HEK293 (cell line): Measurements from ENCODE around the gene ABHD13.

Experiments used
- CTCF ChIA-PET: fragments of 350-600 bp; formaldehyde crosslinking; extraction: SDS; loops from one replicate; lab custom pipeline; 2021; ENCODE audit warnings: antibody characterized with exemption; lab: Yijun Ruan, JAX
- POLR2A ChIA-PET: fragments of 300-600 bp; formaldehyde crosslinking; extraction: SDS; loops from one replicate; lab custom pipeline; 2020; ENCODE audit warnings: antibody characterized with exemption, inconsistent platforms; lab: Yijun Ruan, JAX
- H3K27ac ChIP-seq: fragments of 200-500 bp; sonication (Bioruptor generic); 2 replicates; pipeline ENCODE4 v1.5.1; 2014; ENCODE audit warnings: low read depth, low read length, control low read depth, inconsistent platforms; ENCODE audit errors: extremely low read depth
- H3K36me3 ChIP-seq, 2 experiments: fragments of 200-500 bp in 1 of 2; sonication (Bioruptor generic) in 1 of 2; 1 replicate in 1 of 2; 2 replicates in 1 of 2; pipeline ENCODE4 v1.5.1; 2014 to 2017; ENCODE audit warnings: inconsistent platforms in 2 of 2, low read length in 2 of 2; ENCODE audit not compliant: control insufficient read depth in 2 of 2, insufficient read depth in 1 of 2
- H3K4me1 ChIP-seq: fragments of 200-500 bp; sonication (Bioruptor generic); 2 replicates; pipeline ENCODE4 v1.5.1; 2014; ENCODE audit warnings: mild to moderate bottlenecking, low read length, inconsistent platforms; ENCODE audit not compliant: control insufficient read depth, insufficient read depth
- H3K4me3 ChIP-seq: 2 replicates; pipeline ENCODE4 v1.5.1; 2011; ENCODE audit warnings: low read depth, mild to moderate bottlenecking, control low read depth, low read length, moderate library complexity
- H3K9me3 ChIP-seq: fragments of 200-500 bp; sonication (Bioruptor generic); 2 replicates; pipeline ENCODE4 v1.5.1; 2014; ENCODE audit warnings: low read depth, low read length, inconsistent platforms; ENCODE audit not compliant: control insufficient read depth, insufficient read depth
- HOXC10 ChIP-seq: sonication (generic); formaldehyde crosslinking; IDR thresholded peaks from 2 replicates; pipeline ENCODE4 v1.8.1; 2023; ENCODE audit warnings: mild to moderate bottlenecking, missing genetic modification reagents
- MYNN ChIP-seq: fragments of 450-650 bp; formaldehyde crosslinking; IDR thresholded peaks from 2 replicates; pipeline ENCODE4 v1.5.1; 2016; ENCODE audit warnings: missing biosample characterization, missing genetic modification characterization, borderline replicate concordance
- PBX3 ChIP-seq: sonication (generic); formaldehyde crosslinking; IDR thresholded peaks from 2 replicates; pipeline ENCODE4 v1.8.1; 2022; ENCODE audit warnings: mild to moderate bottlenecking, moderate library complexity, missing genetic modification reagents
- SCRT2 ChIP-seq: fragments of 450-650 bp; formaldehyde crosslinking; IDR thresholded peaks from 2 replicates; pipeline ENCODE4 v1.5.1; 2016; ENCODE audit warnings: missing biosample characterization, missing genetic modification characterization
- ZEB2 ChIP-seq: fragments of 450-650 bp; formaldehyde crosslinking; IDR thresholded peaks from 2 replicates; pipeline ENCODE4 v1.5.1; 2016; ENCODE audit warnings: missing biosample characterization, missing genetic modification characterization
- ZIC2 ChIP-seq: fragments of 450-650 bp; formaldehyde crosslinking; IDR thresholded peaks from 2 replicates; pipeline ENCODE4 v1.5.1; 2016; ENCODE audit warnings: missing biosample characterization, missing genetic modification characterization
- ZNF155 ChIP-seq: fragments of 450-650 bp; formaldehyde crosslinking; IDR thresholded peaks from 2 replicates; pipeline ENCODE4 v1.5.1; 2016; ENCODE audit warnings: missing biosample characterization, missing genetic modification characterization
- ZNF16 ChIP-seq: fragments of 450-650 bp; formaldehyde crosslinking; IDR thresholded peaks from 2 replicates; pipeline ENCODE4 v1.5.1; 2016; ENCODE audit warnings: low read depth, missing biosample characterization, missing genetic modification characterization
- ZNF404 ChIP-seq: fragments of 450-650 bp; formaldehyde crosslinking; IDR thresholded peaks from 2 replicates; pipeline ENCODE4 v1.5.1; 2017; ENCODE audit warnings: missing biosample characterization, missing genetic modification characterization
- ZNF423 ChIP-seq: fragments of 450-650 bp; formaldehyde crosslinking; IDR thresholded peaks from 2 replicates; pipeline ENCODE4 v1.5.1; 2016; ENCODE audit warnings: missing biosample characterization, missing genetic modification characterization
- ZNF473 ChIP-seq: fragments of 450-650 bp; formaldehyde crosslinking; IDR thresholded peaks from 2 replicates; pipeline ENCODE4 v1.5.1; 2017; ENCODE audit warnings: missing biosample characterization, missing genetic modification characterization
- ZNF747 ChIP-seq: fragments of 450-650 bp; formaldehyde crosslinking; IDR thresholded peaks from 2 replicates; pipeline ENCODE4 v1.5.1; 2016; ENCODE audit warnings: missing biosample characterization, missing genetic modification characterization
- ZSCAN18 ChIP-seq: fragments of 450-650 bp; formaldehyde crosslinking; IDR thresholded peaks from 2 replicates; pipeline ENCODE4 v1.5.1; 2016; ENCODE audit warnings: missing biosample characterization, missing genetic modification characterization
- ZSCAN30 ChIP-seq: fragments of 450-650 bp; IDR thresholded peaks from 2 replicates; pipeline ENCODE4 v1.5.1; 2018; ENCODE audit warnings: missing biosample characterization, mild to moderate bottlenecking, missing genetic modification characterization, moderate library complexity
- TF ChIP-seq, protein P1 (sequence below): fragments of 450-650 bp; formaldehyde crosslinking; IDR thresholded peaks from 2 replicates; pipeline ENCODE4 v1.5.1; 2016; ENCODE audit warnings: missing biosample characterization, missing genetic modification characterization, borderline replicate concordance
- TF ChIP-seq, protein P2 (sequence below): fragments of 450-650 bp; formaldehyde crosslinking; IDR thresholded peaks from 2 replicates; pipeline ENCODE4 v1.5.1; 2016; ENCODE audit warnings: missing biosample characterization, missing genetic modification characterization

The ABHD13 gene

GRCh38 chr13:108220041-108220440 lies 1.8 kb downstream of the ABHD13 start:
- Histone ChIP-seq H3K4me1 (peaks cover 5% of the 10 kb centered on the region; the same call in 1 of the 2 replicates), H3K4me3 (no peak overlapping the region), H3K27ac (no peak overlapping the region), H3K9me3 (no peaks in the 10 kb centered on the region), H3K36me3 (no peaks in the 10 kb centered on the region)
- POLR2A ChIA-PET = no interaction called here
- CTCF ChIA-PET = no interaction called here
- TF ChIP-seq SCRT2 (tag by site-specific recombination) (peak; percentile 83), ZNF747 (tag by site-specific recombination) (no peak)

DNA sequence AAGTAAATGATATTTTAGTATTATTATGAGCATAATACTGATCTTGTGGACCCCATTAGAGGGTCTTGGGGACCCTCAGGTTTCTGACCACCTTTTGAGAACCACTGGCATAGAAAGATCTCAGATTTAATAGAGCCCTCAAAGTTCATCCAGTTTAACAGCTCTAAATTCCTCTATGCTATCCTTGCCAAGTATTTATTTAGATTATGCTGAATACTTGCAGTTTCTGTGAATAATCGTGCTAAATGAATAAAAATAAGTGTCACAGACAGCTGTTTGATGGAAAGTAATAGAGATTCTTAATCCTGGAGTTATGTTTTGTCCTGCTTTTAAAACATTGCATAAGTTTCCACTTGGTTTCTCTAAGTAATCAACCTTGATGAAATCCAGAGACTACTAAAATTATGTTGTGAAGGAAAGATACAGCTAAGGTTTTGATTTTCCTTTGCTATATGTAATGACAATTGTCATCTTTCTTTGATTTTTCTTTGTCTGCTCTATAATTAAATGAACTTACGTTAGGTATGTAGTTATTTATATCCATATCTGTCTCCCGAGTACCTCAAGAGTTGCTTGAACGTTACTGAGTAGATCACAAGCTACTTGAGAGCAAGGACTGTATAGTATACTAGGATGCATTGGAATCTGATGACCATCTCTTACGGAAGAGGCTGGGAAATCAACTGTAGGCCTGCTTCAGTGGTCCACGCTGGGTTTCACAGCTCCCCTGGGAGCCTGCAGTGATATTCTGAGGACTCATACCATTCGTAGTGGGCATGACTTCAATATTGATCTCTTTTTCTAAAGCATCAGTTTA lies 5.7 kb downstream of the ABHD13 start:
- ChIA-PET POLR2A (no interaction called here), CTCF (interaction anchor here (0.5 kb wide), 1 partner anchor 12 kb away, joined by 3 read pairs; no protein-coding TSS in a partner anchor)
- Histone ChIP-seq H3K9me3 (no peaks in the 10 kb centered on the region), H3K4me3 (no peak overlapping the region), H3K27ac (no peak overlapping the region), H3K4me1 (peaks cover 11% of the 10 kb centered on the region), H3K36me3 (no peaks in the 10 kb centered on the region)
- TF ChIP-seq ZSCAN18 (tag by site-specific recombination) = no peak
- no peak for TF ChIP-seq ZEB2 (tag by site-specific recombination)
- TF ChIP-seq, protein P1, sequence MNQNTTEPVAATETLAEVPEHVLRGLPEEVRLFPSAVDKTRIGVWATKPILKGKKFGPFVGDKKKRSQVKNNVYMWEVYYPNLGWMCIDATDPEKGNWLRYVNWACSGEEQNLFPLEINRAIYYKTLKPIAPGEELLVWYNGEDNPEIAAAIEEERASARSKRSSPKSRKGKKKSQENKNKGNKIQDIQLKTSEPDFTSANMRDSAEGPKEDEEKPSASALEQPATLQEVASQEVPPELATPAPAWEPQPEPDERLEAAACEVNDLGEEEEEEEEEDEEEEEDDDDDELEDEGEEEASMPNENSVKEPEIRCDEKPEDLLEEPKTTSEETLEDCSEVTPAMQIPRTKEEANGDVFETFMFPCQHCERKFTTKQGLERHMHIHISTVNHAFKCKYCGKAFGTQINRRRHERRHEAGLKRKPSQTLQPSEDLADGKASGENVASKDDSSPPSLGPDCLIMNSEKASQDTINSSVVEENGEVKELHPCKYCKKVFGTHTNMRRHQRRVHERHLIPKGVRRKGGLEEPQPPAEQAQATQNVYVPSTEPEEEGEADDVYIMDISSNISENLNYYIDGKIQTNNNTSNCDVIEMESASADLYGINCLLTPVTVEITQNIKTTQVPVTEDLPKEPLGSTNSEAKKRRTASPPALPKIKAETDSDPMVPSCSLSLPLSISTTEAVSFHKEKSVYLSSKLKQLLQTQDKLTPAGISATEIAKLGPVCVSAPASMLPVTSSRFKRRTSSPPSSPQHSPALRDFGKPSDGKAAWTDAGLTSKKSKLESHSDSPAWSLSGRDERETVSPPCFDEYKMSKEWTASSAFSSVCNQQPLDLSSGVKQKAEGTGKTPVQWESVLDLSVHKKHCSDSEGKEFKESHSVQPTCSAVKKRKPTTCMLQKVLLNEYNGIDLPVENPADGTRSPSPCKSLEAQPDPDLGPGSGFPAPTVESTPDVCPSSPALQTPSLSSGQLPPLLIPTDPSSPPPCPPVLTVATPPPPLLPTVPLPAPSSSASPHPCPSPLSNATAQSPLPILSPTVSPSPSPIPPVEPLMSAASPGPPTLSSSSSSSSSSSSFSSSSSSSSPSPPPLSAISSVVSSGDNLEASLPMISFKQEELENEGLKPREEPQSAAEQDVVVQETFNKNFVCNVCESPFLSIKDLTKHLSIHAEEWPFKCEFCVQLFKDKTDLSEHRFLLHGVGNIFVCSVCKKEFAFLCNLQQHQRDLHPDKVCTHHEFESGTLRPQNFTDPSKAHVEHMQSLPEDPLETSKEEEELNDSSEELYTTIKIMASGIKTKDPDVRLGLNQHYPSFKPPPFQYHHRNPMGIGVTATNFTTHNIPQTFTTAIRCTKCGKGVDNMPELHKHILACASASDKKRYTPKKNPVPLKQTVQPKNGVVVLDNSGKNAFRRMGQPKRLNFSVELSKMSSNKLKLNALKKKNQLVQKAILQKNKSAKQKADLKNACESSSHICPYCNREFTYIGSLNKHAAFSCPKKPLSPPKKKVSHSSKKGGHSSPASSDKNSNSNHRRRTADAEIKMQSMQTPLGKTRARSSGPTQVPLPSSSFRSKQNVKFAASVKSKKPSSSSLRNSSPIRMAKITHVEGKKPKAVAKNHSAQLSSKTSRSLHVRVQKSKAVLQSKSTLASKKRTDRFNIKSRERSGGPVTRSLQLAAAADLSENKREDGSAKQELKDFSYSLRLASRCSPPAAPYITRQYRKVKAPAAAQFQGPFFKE = no peak
- TF ChIP-seq MYNN (tag by site-specific recombination) = no peak

GRCh38 chr13:108225440-108225839 lies 7.2 kb downstream of the ABHD13 start:
- peaks cover 6% of the 10 kb centered on the region; the same call in 1 of the 2 replicates for H3K4me1 ChIP-seq
- H3K36me3 ChIP-seq = peaks cover 0 to 5% of the 10 kb centered on the region in 2 experiments; a peak in 1 of 3 replicates
- H3K4me3 ChIP-seq = no peak overlapping the region
- ChIA-PET CTCF (interaction anchor here (0.5 kb wide), 1 partner anchor 22 kb away, joined by 3 read pairs; no protein-coding TSS in a partner anchor), POLR2A (no interaction called here)
- H3K9me3 ChIP-seq = no peaks in the 10 kb centered on the region
- H3K27ac ChIP-seq = no peak overlapping the region
- TF ChIP-seq, protein P2, sequence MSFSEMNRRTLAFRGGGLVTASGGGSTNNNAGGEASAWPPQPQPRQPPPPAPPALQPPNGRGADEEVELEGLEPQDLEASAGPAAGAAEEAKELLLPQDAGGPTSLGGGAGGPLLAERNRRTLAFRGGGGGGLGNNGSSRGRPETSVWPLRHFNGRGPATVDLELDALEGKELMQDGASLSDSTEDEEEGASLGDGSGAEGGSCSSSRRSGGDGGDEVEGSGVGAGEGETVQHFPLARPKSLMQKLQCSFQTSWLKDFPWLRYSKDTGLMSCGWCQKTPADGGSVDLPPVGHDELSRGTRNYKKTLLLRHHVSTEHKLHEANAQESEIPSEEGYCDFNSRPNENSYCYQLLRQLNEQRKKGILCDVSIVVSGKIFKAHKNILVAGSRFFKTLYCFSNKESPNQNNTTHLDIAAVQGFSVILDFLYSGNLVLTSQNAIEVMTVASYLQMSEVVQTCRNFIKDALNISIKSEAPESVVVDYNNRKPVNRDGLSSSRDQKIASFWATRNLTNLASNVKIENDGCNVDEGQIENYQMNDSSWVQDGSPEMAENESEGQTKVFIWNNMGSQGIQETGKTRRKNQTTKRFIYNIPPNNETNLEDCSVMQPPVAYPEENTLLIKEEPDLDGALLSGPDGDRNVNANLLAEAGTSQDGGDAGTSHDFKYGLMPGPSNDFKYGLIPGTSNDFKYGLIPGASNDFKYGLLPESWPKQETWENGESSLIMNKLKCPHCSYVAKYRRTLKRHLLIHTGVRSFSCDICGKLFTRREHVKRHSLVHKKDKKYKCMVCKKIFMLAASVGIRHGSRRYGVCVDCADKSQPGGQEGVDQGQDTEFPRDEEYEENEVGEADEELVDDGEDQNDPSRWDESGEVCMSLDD = no peak
- no peak for TF ChIP-seq ZSCAN18 (tag by site-specific recombination)
- TF ChIP-seq HOXC10 = no peak
- no peak for TF ChIP-seq ZSCAN30 (tag by site-specific recombination)
- TF ChIP-seq ZIC2 (tag by site-specific recombination) = no peak
- TF ChIP-seq ZNF423 (tag by site-specific recombination) = no peak
- TF ChIP-seq ZNF155 (tag by site-specific recombination) = no peak
- TF ChIP-seq ZNF16 = no peak
- TF ChIP-seq PBX3 (CRISPR knock-in tag) = no peak
- TF ChIP-seq ZNF473 = no peak
- no peak for TF ChIP-seq ZNF404 (tag by site-specific recombination)
